ENCODE data around the gene APBA2. TPM values are rescaled to one million over a fixed set of nuclear protein-coding genes. Genes with fewer than 3 reads are reported as not detected.
A peak's percentile ranks its signal among the peaks of the same experiment; 100 is the strongest.

APBA2 gene
- total and polyA plus RNA-seq, 10 donors = 5.8 to 33.8 (median 18.3) TPM

DNA sequence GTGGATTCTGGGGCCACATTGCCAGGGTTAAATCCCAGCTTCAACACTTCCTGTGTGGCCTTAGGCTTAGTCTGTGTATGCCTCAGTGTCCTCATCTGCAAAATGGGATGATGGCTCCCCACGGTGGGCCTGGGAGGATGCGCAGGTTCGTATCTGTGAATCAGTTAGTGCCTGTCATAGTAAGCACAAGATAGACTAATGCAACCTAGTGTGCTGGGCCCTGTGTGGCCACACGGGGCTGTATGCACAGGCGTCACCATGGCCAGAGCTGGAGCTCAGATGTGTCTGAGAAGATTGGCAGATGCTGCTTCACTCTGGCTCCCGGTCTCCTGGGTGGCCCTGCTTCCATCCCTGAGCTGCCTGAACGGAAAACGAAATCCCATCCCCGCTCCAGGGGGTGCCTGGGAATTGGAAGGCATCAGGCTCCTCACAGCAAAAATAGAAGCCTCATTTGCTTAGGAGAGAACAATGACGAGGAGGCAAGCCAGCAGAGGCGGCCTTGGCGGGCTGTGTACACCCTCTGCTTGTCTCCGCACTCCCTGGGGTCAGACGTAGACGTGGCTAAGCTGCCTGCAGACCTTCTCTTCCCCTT is 103.6 kb downstream of the APBA2 start:
- no peak for DNase-seq
- Histone ChIP-seq H3K4me1 (peaks cover 10 to 59% (median 27%) of the 10 kb centered on the region in 6 donors), H3K27ac (peak overlapping the region; percentile 8 to 76 (median 66)), H3K36me3 (no peaks in the 10 kb centered on the region), H3K4me3 (peak overlapping the region in 1 of 8 donors; percentile 2), H3K9me3 (no peaks in the 10 kb centered on the region), H3K27me3 (replicated peaks in 1 of 7) (no peaks in the 10 kb centered on the region)
- WGBS, 5 donors = 62 to 80% (median 73%) methylated on average over 13 to 15 of the region's 15 CpGs
- intact Hi-C loops (cut with DNase I; ENCODE audit: low total_unique reads) = loop anchor here (10.0 kb wide), 1 partner anchor 95 kb away; no protein-coding TSS in a partner anchor
- TF ChIP-seq POLR2A (IDR thresholded peaks at IDR 0.05) (no peak), POLR2AphosphoS5 (IDR thresholded peaks at IDR 0.05) (peak; percentile 7 to 71 (median 30))
- TF ChIP-seq, protein P1, sequence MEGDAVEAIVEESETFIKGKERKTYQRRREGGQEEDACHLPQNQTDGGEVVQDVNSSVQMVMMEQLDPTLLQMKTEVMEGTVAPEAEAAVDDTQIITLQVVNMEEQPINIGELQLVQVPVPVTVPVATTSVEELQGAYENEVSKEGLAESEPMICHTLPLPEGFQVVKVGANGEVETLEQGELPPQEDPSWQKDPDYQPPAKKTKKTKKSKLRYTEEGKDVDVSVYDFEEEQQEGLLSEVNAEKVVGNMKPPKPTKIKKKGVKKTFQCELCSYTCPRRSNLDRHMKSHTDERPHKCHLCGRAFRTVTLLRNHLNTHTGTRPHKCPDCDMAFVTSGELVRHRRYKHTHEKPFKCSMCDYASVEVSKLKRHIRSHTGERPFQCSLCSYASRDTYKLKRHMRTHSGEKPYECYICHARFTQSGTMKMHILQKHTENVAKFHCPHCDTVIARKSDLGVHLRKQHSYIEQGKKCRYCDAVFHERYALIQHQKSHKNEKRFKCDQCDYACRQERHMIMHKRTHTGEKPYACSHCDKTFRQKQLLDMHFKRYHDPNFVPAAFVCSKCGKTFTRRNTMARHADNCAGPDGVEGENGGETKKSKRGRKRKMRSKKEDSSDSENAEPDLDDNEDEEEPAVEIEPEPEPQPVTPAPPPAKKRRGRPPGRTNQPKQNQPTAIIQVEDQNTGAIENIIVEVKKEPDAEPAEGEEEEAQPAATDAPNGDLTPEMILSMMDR (IDR thresholded peaks at IDR 0.05 in 8 of 11, conservative IDR thresholded peaks at IDR 0.05 in 3 of 11) = peak in 4 of 11 experiments; percentile 7 to 40 (median 18)

DNA sequence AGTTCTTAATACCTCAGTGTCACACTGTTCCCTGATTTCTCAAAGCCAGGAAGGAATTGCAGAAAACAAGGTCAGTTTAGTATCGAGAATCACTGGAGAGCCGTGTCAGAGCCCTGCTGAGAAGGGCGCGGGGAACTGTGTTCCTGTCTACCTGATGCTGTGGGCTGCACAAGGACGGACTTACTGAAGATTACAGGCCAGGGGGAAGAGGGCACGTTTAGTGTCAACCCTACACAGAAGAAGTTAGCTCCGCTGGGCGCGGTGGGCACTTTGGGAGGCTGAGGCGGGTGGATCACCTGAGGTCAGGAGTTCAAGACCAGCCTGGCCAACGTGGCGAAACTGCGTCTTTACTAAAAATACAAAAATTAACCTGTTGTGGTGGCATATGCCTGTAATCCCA is 104.1 kb downstream of the APBA2 start:
- H3K4me1 ChIP-seq = peaks cover 10 to 62% (median 33%) of the 10 kb centered on the region in 6 donors
- intact Hi-C loops (cut with DNase I; ENCODE audit: low total_unique reads) = loop anchor here (10.0 kb wide), 1 partner anchor 95 kb away; no protein-coding TSS in a partner anchor
- no peaks in the 10 kb centered on the region for H3K9me3 ChIP-seq
- H3K27ac ChIP-seq = peak overlapping the region; percentile 35 to 76 (median 66)
- 68 to 92% (median 76%) methylated on average over 13 of the region's 13 CpGs for WGBS, 5 donors
- no peak for TF ChIP-seq POLR2AphosphoS5 (IDR thresholded peaks at IDR 0.05)
- TF ChIP-seq, protein P1 (IDR thresholded peaks at IDR 0.05 in 8 of 11, conservative IDR thresholded peaks at IDR 0.05 in 3 of 11) = no peak
- no peak for TF ChIP-seq POLR2A (IDR thresholded peaks at IDR 0.05)
- H3K27me3 ChIP-seq (replicated peaks in 1 of 7) = no peaks in the 10 kb centered on the region
- H3K36me3 ChIP-seq = no peaks in the 10 kb centered on the region
- H3K4me3 ChIP-seq = peak overlapping the region in 1 of 8 donors; percentile 2
- no peak for DNase-seq

DNA sequence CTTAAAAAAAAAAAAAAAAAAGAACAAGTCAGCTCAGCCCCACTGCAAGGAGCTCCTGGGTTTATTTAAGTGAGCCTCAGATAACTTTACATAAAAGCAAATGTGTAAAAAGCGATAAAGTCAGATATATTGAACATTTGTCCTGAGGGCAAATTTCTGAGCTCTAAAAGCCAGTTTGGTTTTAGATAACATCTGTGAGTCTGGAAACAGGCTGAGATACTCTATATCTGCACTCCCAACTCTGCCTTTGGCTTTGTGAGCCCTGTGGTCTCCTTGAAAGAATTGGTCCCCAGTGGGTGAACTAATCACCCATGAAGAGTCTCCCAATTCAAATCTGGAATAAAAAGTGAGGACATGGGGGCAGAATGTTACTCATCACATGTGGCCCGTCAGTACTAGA is 104.6 kb downstream of the APBA2 start:
- intact Hi-C loops (cut with DNase I; ENCODE audit: low total_unique reads) = no loop called here
- TF ChIP-seq POLR2AphosphoS5 (IDR thresholded peaks at IDR 0.05) = no peak
- TF ChIP-seq, protein P1 (IDR thresholded peaks at IDR 0.05 in 8 of 11, conservative IDR thresholded peaks at IDR 0.05 in 3 of 11) = no peak
- no peak for TF ChIP-seq POLR2A (IDR thresholded peaks at IDR 0.05)

More for the DNA sequence above, 104.6 kb downstream of the APBA2 start:
- H3K36me3 ChIP-seq = no peaks in the 10 kb centered on the region
- H3K4me1 ChIP-seq = peaks cover 10 to 62% (median 34%) of the 10 kb centered on the region in 6 donors
- no peaks in the 10 kb centered on the region for H3K9me3 ChIP-seq
- DNase-seq = no peak
- peak overlapping the region in 6 of 8 donors; percentile 51 to 76 (median 68) for H3K27ac ChIP-seq
- no peak overlapping the region for H3K4me3 ChIP-seq
- H3K27me3 ChIP-seq (replicated peaks in 1 of 7) = no peaks in the 10 kb centered on the region
- WGBS, 5 donors = 85 to 96% (median 89%) methylated on average over 2 of the region's 2 CpGs
